GM12891 (cell line): Measurements from ENCODE around the gene ACAA2.

Experiments used
- PAX5 ChIP-seq: IDR thresholded peaks from 2 replicates; pipeline ENCODE4 v1.6.1; 2011; ENCODE audit warnings: low read length, moderate library complexity, mild to moderate bottlenecking; ENCODE audit not compliant: insufficient read depth, severe bottlenecking
- POLR2A ChIP-seq: IDR thresholded peaks from 2 replicates; pipeline ENCODE4 v1.6.1; 2011; ENCODE audit warnings: low read depth, low read length, control low read depth
- POLR2AphosphoS5 ChIP-seq: IDR thresholded peaks from 2 replicates; pipeline ENCODE4 v1.6.1; 2011; ENCODE audit warnings: low read depth, low read length, control low read depth
- POU2F2 ChIP-seq: IDR thresholded peaks from 2 replicates; pipeline ENCODE4 v1.6.1; 2011; ENCODE audit warnings: low read depth, mild to moderate bottlenecking, control low read depth, low read length, moderate library complexity
- SPI1 ChIP-seq: IDR thresholded peaks from 2 replicates; pipeline ENCODE4 v1.6.1; 2011; ENCODE audit warnings: low read depth, low read length, control low read depth
- TAF1 ChIP-seq: IDR thresholded peaks from 2 replicates; pipeline ENCODE4 v1.6.1; 2011; ENCODE audit warnings: low read depth, low read length, control low read depth

DNA sequence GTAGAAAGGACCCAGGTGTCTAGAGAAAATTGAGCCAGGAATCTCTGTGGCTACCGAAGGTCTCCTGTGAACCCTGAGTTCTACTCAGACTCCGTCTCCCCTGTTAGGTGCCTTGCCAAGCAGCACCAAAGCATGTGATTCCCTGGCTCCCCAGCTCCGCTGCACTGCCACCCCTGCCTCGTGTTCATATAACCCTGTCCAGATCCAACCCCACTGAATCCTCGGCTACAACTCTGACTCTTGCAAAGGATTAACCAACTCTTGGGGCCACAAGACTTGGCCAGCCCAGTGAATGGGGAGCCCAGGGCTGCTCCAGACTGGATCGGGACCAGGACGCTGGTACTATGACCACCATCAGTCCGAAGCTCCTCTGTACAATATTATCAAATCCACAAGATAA, 37.3 kb upstream of the ACAA2 start:
- TF ChIP-seq POLR2A (no peak), POLR2AphosphoS5 (no peak), POU2F2 (no peak), SPI1 (no peak), TAF1 (no peak), PAX5 (no peak)
